Right forelimb (tissue), 1 donor: ENCODE measurements around the gene CMIP.

ENCODE experiments used
- DNase-seq: peaks from one replicate; pipeline ENCODE4 v3.0.0-alpha.2; 2018

Gene CMIP

GRCh38 chr16:81592353-81592866, 147.8 kb downstream of the CMIP start:
- DNase-seq, result no peak

- DNase-seq, result no peak
These were observed 148.9 kb downstream of the CMIP start for GRCh38 chr16:81593481-81593880.

- no peak for DNase-seq
These were observed 151.2 kb downstream of the CMIP start for GRCh38 chr16:81595629-81596292.

GRCh38 chr16:81597079-81597658, 152.6 kb downstream of the CMIP start:
- DNase-seq, result no peak

- DNase-seq, result no peak
These were observed 153.5 kb downstream of the CMIP start for GRCh38 chr16:81598083-81598482.

- DNase-seq, result no peak
These were observed 154.6 kb downstream of the CMIP start for GRCh38 chr16:81599034-81599744.

GRCh38 chr16:81600275-81600674, 155.7 kb downstream of the CMIP start:
- DNase-seq, result no peak

- peak; percentile 63 for DNase-seq
These were observed 156.4 kb downstream of the CMIP start for GRCh38 chr16:81601008-81601428.

- DNase-seq, result no peak
These were observed 157.1 kb downstream of the CMIP start for GRCh38 chr16:81601601-81602255.

GRCh38 chr16:81602256-81602776, 157.7 kb downstream of the CMIP start:
- DNase-seq, result no peak

GRCh38 chr16:81602792-81603191, 158.2 kb downstream of the CMIP start:
- no peak for DNase-seq

GRCh38 chr16:81604960-81605383, 160.4 kb downstream of the CMIP start:
- DNase-seq, result no peak

GRCh38 chr16:81606039-81606438, 161.4 kb downstream of the CMIP start:
- no peak for DNase-seq

GRCh38 chr16:81607006-81607405, 162.4 kb downstream of the CMIP start:
- no peak for DNase-seq

GRCh38 chr16:81607805-81608522, 163.4 kb downstream of the CMIP start:
- DNase-seq, result no peak

- no peak for DNase-seq
These were observed 164.1 kb downstream of the CMIP start for GRCh38 chr16:81608523-81609209.

- no peak for DNase-seq
These were observed 164.8 kb downstream of the CMIP start for GRCh38 chr16:81609323-81609892.

GRCh38 chr16:81610144-81610842, 165.7 kb downstream of the CMIP start:
- DNase-seq, result peak; percentile 88

GRCh38 chr16:81610936-81611335, 166.3 kb downstream of the CMIP start:
- no peak for DNase-seq

- no peak for DNase-seq
These were observed 167.1 kb downstream of the CMIP start for GRCh38 chr16:81611721-81612120.
